ENCODE measurements around the gene MKNK2. TPM values are rescaled to one million over a fixed set of nuclear protein-coding genes. Genes with fewer than 3 reads are reported as not detected.

MKNK2 gene
- 100 to 1,000 TPM in 1 of 3 donors, 10 to 100 TPM in 2; 94.7 to 170 (median 97.0) TPM for total RNA-seq

DNA sequence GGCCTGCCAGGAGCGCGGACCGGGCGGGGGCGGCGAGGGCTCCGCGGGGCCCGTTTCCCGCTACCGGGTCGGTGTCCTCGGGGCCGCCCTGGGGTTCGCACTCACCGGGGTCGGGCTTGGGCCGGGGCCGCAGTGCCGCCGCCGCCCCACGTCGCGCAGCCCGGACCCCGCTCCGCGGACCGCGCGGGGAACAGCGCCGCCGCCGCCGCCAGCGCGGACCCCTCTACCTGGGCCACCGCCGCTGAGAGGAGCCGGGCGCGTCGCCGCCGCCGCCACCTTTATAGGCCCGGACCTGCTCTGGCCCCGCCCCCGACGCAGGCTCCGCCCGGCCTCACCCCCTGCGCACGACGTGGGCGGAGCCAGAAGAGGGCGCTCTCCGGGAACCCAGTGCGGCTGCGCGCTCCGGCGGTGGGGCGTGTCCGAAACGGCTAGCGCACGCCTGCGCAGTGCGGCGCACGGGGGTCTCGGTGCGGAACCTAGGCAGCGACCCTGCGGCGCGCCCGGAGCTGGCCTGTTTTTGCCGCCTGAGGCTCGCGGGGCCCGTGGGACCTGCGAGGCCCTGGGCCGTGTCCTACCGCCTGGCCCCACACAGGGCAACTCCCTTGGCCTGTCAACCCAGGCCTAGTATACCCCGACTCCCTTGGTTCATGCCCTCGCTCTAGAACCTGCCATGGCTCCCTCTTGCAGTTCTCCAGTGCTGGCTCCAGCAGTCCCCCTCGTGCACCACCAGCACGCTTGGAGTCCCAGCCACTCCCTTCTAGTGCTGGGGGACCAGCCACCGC, at the start of gene MKNK2:
MKNK2 (minus strand) TSS at position 254 of the 782 bp plus-strand sequence. CDS start 393 bp downstream, outside the sequence.
- Histone ChIP-seq H3K36me3 (no peaks in the 10 kb centered on the region), H3K27ac (peak within 1 kb of the TSS; percentile 98), H3K4me3 (peak within 1 kb of the TSS; percentile 95 to 97 (median 97)), H3K4me1 (peaks cover 49 to 50% of the 10 kb centered on the region in 2 donors), H3K27me3 (no peaks in the 10 kb centered on the region), H3K9me3 (no peaks in the 10 kb centered on the region)
- DNase-seq (ENCODE audit: low spot score in 2 of 2): peak; percentile 87 to 94
- TF ChIP-seq, protein P1, sequence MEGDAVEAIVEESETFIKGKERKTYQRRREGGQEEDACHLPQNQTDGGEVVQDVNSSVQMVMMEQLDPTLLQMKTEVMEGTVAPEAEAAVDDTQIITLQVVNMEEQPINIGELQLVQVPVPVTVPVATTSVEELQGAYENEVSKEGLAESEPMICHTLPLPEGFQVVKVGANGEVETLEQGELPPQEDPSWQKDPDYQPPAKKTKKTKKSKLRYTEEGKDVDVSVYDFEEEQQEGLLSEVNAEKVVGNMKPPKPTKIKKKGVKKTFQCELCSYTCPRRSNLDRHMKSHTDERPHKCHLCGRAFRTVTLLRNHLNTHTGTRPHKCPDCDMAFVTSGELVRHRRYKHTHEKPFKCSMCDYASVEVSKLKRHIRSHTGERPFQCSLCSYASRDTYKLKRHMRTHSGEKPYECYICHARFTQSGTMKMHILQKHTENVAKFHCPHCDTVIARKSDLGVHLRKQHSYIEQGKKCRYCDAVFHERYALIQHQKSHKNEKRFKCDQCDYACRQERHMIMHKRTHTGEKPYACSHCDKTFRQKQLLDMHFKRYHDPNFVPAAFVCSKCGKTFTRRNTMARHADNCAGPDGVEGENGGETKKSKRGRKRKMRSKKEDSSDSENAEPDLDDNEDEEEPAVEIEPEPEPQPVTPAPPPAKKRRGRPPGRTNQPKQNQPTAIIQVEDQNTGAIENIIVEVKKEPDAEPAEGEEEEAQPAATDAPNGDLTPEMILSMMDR (IDR thresholded peaks at IDR 0.05): peak; percentile 8 to 36 (median 28)
- peak; percentile 65 for TF ChIP-seq POLR2A (IDR thresholded peaks at IDR 0.05)
- TF ChIP-seq POLR2AphosphoS5 (IDR thresholded peaks at IDR 0.05): peak; percentile 92 to 93 (median 92)
- intact Hi-C loops (cut with DNase I; ENCODE audit: low total_unique reads): no loop called here

DNA sequence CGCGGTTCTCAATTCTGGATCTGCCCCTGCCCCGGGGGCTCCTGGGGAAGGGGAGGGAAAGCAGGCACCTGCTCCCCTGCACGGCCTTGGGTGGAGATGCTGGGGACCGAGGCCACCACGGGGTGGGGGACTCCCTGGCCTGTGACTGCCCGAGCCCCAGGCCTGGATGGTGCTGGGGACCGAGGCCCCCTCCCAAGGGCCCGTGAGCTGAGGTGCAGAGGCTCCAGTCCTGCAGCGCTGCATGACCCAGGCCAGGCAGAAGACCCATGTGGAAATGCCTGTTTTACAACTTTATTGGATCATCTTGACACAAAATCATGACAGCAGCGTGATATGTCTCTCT, 49.6 kb upstream of the MKNK2 start:
- Histone ChIP-seq H3K4me1 (peaks cover 0 to 5% of the 10 kb centered on the region in 2 donors), H3K27me3 (no peaks in the 10 kb centered on the region), H3K4me3 (no peak overlapping the region), H3K36me3 (no peaks in the 10 kb centered on the region), H3K9me3 (peaks cover 0 to 5% of the 10 kb centered on the region in 2 donors), H3K27ac (no peak overlapping the region)
- TF ChIP-seq POLR2AphosphoS5 (IDR thresholded peaks at IDR 0.05): no peak
- TF ChIP-seq, protein P1 (IDR thresholded peaks at IDR 0.05): no peak
- no peak for TF ChIP-seq POLR2A (IDR thresholded peaks at IDR 0.05)
- DNase-seq (ENCODE audit: low spot score in 2 of 2): no peak
- intact Hi-C loops (cut with DNase I; ENCODE audit: low total_unique reads): no loop called here

DNA sequence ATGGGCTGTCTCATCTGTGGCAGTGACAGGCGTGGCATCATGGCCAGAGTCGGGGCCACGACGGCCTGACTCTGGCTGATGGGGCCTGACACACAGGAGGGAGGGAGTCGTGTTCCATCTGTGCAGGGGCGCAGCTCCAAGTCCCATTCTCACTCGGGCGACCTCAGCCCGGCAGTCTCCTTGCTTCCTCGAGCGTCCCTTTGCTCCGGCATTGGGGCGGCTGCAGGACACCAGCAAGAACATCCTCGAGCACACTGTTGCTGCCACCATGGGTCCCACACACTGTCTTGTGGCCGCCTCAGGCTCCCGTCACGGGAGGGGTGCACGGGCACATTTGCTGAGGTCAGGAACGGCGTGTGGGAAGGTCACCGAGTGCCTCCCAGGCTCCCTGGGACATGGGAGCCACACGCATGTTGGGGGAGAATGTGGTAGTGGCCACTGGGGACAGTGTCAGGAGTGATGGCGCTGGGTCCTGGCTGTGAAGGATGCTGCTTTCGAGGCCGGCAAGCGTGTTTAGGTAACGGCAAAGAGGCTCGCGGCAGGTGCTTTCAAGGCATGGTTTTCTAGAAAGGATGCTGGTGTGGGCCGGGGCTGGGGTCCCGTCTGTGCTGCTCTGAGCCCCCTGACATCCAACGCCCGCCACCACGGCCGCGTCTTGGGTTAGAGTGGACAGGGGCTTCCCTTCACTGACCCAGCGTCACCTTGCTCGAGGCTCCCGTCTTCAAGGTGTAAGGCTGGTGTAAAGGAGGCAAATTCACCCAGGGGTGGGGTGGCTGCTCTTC, 49.1 kb upstream of the MKNK2 start:
- Histone ChIP-seq H3K9me3 (no peaks in the 10 kb centered on the region), H3K27me3 (no peaks in the 10 kb centered on the region), H3K27ac (no peak overlapping the region), H3K4me1 (peaks cover 0 to 5% of the 10 kb centered on the region in 2 donors), H3K4me3 (no peak overlapping the region), H3K36me3 (no peaks in the 10 kb centered on the region)
- intact Hi-C loops (cut with DNase I; ENCODE audit: low total_unique reads): loop anchor here (10.0 kb wide), 1 partner anchor 195 kb away; the partner anchor contains the start of genes ADAT3 and SCAMP4
- no peak for DNase-seq (ENCODE audit: low spot score in 2 of 2)
- no peak for TF ChIP-seq POLR2A (IDR thresholded peaks at IDR 0.05)
- no peak for TF ChIP-seq POLR2AphosphoS5 (IDR thresholded peaks at IDR 0.05)
- TF ChIP-seq, protein P1 (IDR thresholded peaks at IDR 0.05): no peak

DNA sequence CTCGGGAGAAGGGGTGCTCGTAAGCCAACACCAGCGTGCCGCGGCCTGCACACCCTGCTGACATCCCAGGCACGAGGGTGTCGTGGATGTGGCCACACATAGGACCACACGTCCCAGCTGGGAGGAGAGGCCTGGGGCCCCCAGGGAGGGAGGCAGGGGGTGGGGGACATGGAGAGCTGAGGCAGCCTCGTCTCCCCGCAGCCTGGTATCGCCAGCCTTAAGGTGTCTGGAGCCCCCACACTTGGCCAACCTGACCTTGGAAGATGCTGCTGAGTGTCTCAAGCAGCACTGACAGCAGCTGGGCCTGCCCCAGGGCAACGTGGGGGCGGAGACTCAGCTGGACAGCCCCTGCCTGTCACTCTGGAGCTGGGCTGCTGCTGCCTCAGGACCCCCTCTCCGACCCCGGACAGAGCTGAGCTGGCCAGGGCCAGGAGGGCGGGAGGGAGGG, 48.0 kb upstream of the MKNK2 start:
- Histone ChIP-seq H3K4me1 (peaks cover 0 to 9% of the 10 kb centered on the region in 2 donors), H3K9me3 (no peaks in the 10 kb centered on the region), H3K27ac (no peak overlapping the region), H3K36me3 (no peaks in the 10 kb centered on the region), H3K4me3 (no peak overlapping the region), H3K27me3 (no peaks in the 10 kb centered on the region)
- no peak for DNase-seq (ENCODE audit: low spot score in 2 of 2)
- intact Hi-C loops (cut with DNase I; ENCODE audit: low total_unique reads): loop anchor here (10.0 kb wide), 1 partner anchor 194 kb away; the partner anchor contains the start of genes ADAT3 and SCAMP4
- TF ChIP-seq, protein P1 (IDR thresholded peaks at IDR 0.05): no peak
- TF ChIP-seq POLR2AphosphoS5 (IDR thresholded peaks at IDR 0.05) (no peak), POLR2A (IDR thresholded peaks at IDR 0.05) (no peak)

Measured in breast epithelium (tissue), 4 donors.